GM23248 (cell line): ENCODE measurements around the gene ENO4.

ENCODE experiments used
- EZH2 ChIP-seq: fragments of 200-600 bp; sonication (generic); IDR thresholded peaks from 2 replicates; pipeline ENCODE4 v1.6.1; 2018; ENCODE audit warnings: antibody characterized with exemption, mild to moderate bottlenecking; ENCODE audit not compliant: insufficient read depth, poor library complexity, severe bottlenecking
- EZH2phosphoT487 ChIP-seq: fragments of 200-600 bp; sonication (generic); IDR thresholded peaks from 2 replicates; pipeline ENCODE4 v1.6.1; 2018; ENCODE audit warnings: antibody characterized with exemption, moderate library complexity, mild to moderate bottlenecking, low read depth; ENCODE audit not compliant: insufficient read depth

DNA sequence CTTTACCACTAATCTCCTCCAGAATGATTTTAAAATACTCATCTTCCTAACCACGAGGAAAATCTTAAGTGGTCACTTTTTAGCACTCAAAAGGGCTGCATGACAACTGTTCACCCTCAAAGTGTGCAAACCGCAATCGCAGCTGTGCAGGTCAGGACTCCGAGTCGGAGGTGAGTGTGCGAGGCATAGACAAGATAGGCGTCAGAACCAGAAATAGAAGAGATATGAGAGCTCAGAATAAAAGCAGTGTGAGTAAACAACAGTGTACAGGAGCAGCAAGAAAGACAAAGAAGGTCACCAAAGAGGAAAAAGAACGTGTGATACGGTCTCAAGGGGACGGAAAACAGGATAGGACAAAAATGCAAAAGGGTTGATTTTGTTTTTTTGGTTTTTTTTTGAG lies 17.5 kb upstream of the ENO4 start:
- TF ChIP-seq EZH2 (no peak), EZH2phosphoT487 (no peak)
